Measurements from ENCODE around the gene KHK. TPM values are rescaled to one million over a fixed set of nuclear protein-coding genes. Genes with fewer than 3 reads are reported as not detected.

KHK gene
- total RNA-seq, 4 donors from 2014 or later: 5.1 to 12.2 (median 9.1) TPM

DNA sequence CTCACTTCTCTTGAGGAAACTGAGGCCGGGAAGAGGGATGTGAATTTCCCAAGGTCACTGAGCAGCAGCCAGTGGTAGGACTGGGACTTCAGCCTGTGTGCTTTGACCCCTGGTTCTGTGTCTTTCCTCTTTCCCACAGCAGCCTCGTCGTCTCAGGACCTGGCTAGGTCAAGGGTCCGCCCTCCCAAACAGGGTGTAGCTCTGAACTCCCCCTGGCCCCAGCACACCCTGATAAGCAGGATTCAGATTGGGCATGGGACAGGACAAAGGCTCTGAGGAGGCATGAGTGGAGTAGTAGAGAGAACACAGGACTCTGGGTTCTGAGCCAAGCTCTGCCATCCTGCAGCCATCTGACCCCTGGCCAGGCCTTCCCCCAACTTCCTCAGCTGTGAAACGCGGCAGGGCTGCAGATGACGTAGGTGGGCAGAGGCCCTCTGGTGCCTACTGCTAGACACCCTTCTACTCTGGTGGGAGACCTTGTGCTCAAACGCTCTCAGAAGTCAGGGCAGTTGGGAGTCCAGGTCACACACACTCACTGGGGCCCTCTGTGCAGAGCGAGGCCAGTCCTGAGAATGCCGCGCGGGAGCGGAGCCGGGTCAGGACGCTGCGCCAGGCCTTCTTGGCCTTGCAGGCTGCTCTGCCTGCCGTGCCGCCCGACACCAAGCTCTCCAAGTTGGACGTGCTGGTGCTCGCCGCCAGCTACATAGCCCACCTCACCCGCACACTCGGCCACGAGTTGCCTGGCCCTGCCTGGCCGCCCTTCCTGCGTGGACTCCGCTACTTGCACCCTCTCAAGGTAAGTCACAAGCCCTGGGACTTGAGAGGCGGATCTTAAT is 63.2 kb downstream of the KHK start:
- Histone ChIP-seq H3K27me3 (no peaks in the 10 kb centered on the region), H3K9me3 (no peaks in the 10 kb centered on the region)
- DNase-seq (ENCODE audit: low spot score in 2 of 2): no peak

More for the DNA sequence above, 63.2 kb downstream of the KHK start:
- Histone ChIP-seq H3K27ac (no peak overlapping the region), H3K4me1 (no peaks in the 10 kb centered on the region), H3K4me3 (no peak overlapping the region), H3K36me3 (no peaks in the 10 kb centered on the region)
- WGBS, 2 donors: 81 to 91% methylated on average over 28 to 29 of the region's 29 CpGs
- TF ChIP-seq, protein P1, sequence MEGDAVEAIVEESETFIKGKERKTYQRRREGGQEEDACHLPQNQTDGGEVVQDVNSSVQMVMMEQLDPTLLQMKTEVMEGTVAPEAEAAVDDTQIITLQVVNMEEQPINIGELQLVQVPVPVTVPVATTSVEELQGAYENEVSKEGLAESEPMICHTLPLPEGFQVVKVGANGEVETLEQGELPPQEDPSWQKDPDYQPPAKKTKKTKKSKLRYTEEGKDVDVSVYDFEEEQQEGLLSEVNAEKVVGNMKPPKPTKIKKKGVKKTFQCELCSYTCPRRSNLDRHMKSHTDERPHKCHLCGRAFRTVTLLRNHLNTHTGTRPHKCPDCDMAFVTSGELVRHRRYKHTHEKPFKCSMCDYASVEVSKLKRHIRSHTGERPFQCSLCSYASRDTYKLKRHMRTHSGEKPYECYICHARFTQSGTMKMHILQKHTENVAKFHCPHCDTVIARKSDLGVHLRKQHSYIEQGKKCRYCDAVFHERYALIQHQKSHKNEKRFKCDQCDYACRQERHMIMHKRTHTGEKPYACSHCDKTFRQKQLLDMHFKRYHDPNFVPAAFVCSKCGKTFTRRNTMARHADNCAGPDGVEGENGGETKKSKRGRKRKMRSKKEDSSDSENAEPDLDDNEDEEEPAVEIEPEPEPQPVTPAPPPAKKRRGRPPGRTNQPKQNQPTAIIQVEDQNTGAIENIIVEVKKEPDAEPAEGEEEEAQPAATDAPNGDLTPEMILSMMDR (IDR thresholded peaks at IDR 0.05): no peak
- TF ChIP-seq EP300 (IDR thresholded peaks at IDR 0.05): no peak

Other genes with a start within 250 kb of the KHK start
- not detected for gene DPYSL5, start 238.6 kb upstream of the KHK start, total RNA-seq
- 10 to 100 TPM; 16.6 to 26.4 (median 19.7) TPM for gene MAPRE3, start 116.1 kb upstream of the KHK start, total RNA-seq
- 10 to 100 TPM; 45.7 to 71.4 (median 53.4) TPM for gene TMEM214, start 53.8 kb upstream of the KHK start, total RNA-seq
- 10 to 100 TPM; 12.1 to 14.4 (median 14.3) TPM for gene AGBL5, start 35.1 kb upstream of the KHK start, total RNA-seq
- gene OST4, start 15.1 kb upstream of the KHK start, total RNA-seq: 100 to 1,000 TPM; 111 to 217 (median 166) TPM
- 10 to 100 TPM; 56.6 to 95.1 (median 70.1) TPM for gene EMILIN1, start 8.2 kb upstream of the KHK start, total RNA-seq
- gene CGREF1, start 32.4 kb downstream of the KHK start, total RNA-seq: 10 to 100 TPM in 1 of 4 donors, 1 to 10 TPM in 3; 2.8 to 15.9 (median 8.4) TPM
- gene ABHD1, start 37.0 kb downstream of the KHK start, total RNA-seq: under 1 TPM in 3 of 4 donors, not detected in 1; 0.42 to 0.78 (median 0.44) TPM
- gene PREB, start 47.9 kb downstream of the KHK start, total RNA-seq: 100 to 1,000 TPM in 1 of 4 donors, 10 to 100 TPM in 3; 54.4 to 114 (median 80.1) TPM
- not detected for gene PRR30, start 52.6 kb downstream of the KHK start, total RNA-seq
- not detected for gene TCF23, start 62.2 kb downstream of the KHK start, total RNA-seq
- gene ATRAID, start 125.3 kb downstream of the KHK start, total RNA-seq: 100 to 1,000 TPM; 107 to 210 (median 124) TPM
- 10 to 100 TPM; 19.0 to 50.0 (median 41.5) TPM for gene SLC5A6, start 125.5 kb downstream of the KHK start, total RNA-seq
- gene CAD, start 130.6 kb downstream of the KHK start, total RNA-seq: 10 to 100 TPM; 18.6 to 69.6 (median 32.9) TPM
- gene SLC30A3, start 176.3 kb downstream of the KHK start, total RNA-seq: under 1 TPM in 1 of 4 donors, not detected in 3; 0.44 TPM
- 1 to 10 TPM in 1 of 4 donors, not detected in 3; 2.5 TPM for gene DNAJC5G, start 188.7 kb downstream of the KHK start, total RNA-seq
- 1 to 10 TPM in 2 of 4 donors, under 1 TPM in 2; 0.21 to 2.7 (median 1.3) TPM for gene TRIM54, start 195.7 kb downstream of the KHK start, total RNA-seq
- 10 to 100 TPM; 14.9 to 24.0 (median 16.8) TPM for gene UCN, start 221.7 kb downstream of the KHK start, total RNA-seq
- gene MPV17, start 236.3 kb downstream of the KHK start, total RNA-seq: 100 to 1,000 TPM in 1 of 4 donors, 10 to 100 TPM in 3; 68.4 to 105 (median 87.3) TPM